Fibroblast of skin of abdomen (primary cell): ENCODE data around the gene KIF5A.

Experiments used
- DNase-seq: peaks from one replicate; pipeline ENCODE4 v3.0.0-alpha.2; 2013

KIF5A gene

DNA sequence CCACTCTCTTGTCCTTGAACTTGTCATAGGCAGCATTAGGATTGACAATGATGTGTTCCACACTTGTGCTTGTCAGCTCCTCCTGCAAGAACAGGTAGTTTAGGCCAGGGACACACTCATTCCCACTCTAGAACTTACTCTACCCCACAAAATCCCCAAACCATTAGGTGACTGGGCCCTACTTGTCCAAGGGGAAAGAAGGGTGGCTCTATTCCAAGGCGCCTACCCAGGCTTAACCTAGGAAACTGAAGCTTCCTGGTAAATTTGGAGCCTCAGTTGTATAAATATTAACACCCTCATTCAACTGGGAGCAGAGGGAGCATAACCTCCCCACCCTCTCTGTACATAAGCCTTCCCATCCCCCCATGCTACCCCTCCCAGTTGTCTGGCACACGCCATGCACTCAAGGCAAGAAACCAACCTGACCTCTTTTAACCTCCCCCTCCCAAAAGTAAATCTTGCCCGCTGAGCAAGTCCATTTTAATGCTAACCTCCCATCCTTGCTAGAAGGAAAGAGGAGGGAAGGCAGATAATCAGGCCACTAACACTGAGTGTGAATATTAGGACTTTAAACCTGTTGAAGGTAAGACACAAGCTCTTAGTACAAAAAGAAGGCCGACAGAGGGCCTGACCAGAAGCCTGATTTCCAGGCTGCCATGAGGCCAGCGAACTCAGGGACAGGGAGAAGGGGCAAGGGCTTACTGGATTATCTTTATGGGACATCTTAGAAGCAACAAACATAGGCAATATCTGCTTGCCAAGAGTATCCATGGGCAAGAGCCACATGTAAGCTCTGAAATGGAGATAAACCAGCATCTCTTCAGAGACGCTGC is 13.9 kb upstream of the KIF5A start:
- no peak for DNase-seq

GRCh38 chr12:57536597-57536942 is 13.3 kb upstream of the KIF5A start:
- DNase-seq = no peak

GRCh38 chr12:57539134-57539768 is 10.6 kb upstream of the KIF5A start:
- no peak for DNase-seq

DNA sequence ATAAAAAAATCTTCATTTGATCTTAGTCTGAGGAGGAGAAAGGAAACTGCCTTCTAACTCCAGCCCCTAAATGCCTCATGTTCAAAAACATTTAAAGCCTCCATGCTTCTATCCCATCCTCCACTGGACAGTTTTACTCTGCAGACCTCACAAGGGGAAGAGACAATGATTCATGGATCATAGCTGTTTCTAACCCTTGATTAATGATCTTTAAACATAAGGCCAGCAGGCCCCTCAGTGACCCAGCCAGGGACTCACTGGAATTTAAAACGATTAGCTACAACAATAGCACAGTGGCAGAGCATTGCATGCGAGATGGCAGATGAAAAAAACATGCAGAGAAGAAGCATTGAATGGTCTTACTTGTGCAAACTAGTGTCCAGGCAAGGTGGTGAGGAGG is 8.8 kb upstream of the KIF5A start:
- peak; percentile 56 for DNase-seq

GRCh38 chr12:57541717-57542116 is 8.1 kb upstream of the KIF5A start:
- DNase-seq = no peak

DNA sequence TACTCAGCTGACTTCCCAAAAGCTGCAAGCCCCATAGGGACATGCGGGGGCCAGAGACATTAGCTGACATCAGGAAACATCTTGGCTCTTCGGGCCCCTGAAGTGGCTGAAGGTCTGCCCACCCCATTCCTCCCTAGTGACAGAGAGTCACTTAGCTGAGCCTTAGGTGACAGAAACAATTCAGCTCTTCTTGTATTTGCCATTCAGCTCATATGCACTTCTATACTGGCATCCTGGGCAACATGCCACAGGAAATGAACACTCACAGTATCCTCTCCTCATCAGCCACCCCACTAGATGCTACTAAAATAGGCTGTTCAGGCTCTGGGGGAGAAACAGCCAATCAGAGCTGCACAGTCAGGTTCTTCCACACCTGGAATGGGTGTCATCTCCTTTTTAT is 6.3 kb upstream of the KIF5A start:
- DNase-seq = no peak

- DNase-seq = no peak
Measured at GRCh38 chr12:57545809-57546437, 3.9 kb upstream of the KIF5A start.

DNA sequence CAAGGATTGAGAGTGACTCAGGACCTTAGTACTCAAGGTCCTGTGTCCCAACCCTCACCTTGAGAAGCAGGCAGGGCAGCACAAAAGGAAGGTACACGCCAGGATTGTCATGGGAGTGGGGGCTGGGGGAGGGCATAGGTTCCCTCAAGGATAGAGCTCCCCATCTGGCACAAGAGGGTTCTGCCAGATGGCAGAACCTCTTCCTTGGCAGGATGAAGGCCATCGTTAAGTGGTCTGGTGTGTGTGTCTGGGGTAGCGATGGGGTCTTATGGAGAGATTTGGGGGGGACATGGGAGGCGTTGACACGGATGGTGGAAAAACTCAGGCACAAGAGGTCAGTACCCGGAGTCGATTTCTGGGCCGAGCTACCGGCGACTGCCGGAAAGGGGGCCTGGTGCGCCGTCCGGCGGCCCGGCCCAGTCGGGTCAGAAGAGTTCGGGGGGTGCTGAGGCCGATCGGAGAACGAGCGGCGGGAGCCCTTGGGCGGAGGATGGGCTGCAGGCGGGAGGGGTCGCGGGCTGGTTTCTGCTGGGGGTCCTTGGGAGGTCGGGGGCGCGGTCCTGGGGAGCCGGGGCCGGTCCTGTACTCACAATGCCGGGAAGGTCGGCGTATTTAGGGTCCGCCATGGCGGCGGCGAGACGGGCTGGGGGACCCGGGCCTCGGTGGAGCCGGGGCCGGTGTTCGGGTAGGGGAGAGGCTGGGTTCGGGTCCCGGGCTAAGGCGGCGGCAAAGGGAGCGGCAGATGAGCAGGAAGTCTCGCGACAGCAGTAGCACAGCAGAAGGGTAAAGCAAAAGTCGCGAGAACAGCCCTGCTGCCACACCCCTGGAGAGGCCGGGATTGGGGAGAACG is 3.2 kb upstream of the KIF5A start, which contains the start of gene DCTN2:
TSS of gene DCTN2 (minus strand) at position 755 of the 850 bp plus-strand sequence. CDS start at position 626, 129 bp downstream.
- DNase-seq = peak; percentile 97

DNA sequence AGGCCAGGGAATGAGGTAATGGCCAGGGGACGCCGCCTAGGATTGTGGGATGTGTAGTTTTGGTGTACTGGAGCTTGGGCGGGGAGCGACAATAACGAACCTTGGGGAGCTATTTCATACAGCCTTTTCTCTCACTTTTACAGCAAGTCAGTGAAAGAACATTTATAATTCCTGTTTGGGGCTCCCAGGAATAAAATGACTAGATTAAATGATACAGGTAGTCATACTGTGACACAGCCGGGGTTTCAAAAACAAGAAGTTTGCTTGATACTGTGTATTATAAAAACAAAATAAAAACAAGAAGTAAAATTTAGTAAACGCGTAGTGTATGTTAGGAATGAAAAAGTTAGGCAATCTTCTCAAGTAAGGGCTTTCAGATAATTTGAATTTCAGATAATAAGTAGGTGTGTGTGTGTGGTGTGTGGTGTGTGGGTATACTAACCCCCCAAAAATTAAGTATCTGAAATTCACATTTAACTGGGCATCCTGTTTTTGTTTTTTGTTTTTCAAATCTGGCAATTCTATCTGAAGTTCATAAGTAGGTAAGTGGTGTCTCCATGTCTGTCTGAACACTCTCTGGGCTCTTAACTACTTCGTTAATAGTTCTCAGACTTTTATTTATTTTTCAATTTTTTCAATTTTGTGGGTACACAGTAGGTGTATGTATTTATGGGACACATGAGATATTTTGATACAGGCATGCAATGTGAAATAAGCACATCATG is 2.4 kb upstream of the KIF5A start:
- DNase-seq = no peak

DNA sequence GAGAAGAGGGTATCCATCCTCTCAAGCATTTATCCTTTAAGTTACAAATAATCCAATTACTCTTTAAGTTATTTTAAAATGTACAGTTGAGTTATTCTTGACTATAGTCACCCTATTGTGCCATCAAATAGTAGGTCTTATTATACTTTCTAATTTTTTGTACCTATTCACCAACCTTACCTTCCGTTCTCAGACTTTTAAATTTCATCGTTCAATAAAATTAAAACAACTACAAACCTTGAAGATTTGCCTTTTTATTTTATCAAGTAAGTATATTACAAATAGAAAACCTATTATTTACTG is 1.9 kb upstream of the KIF5A start:
- no peak for DNase-seq

DNA sequence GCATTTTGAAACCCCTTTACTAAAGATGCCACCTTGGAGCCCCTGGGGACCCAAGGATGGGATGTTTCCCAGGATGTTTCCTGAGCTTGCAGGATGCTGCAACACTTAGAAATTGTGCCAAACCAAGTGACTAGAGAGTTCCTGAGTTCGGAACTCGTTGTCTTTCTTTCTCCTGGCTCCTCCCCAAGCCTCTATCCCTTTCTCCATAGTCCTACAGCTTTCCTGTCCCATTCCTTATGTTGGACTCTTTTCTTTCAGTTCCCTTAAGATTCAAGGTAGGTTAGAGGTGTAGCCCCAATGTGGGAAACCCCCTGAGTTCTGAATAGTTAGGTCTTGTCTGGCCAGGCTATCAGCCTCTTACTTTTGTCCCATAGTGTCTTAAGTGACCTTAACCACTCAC is 1.4 kb upstream of the KIF5A start:
- DNase-seq = no peak

- DNase-seq = no peak
Measured at GRCh38 chr12:57549203-57549908, 488 bp upstream of the KIF5A start.

GRCh38 chr12:57550641-57551549 is 1.1 kb downstream of the KIF5A start:
- no peak for DNase-seq

GRCh38 chr12:57551637-57552305 is 1.9 kb downstream of the KIF5A start:
- DNase-seq = no peak

DNA sequence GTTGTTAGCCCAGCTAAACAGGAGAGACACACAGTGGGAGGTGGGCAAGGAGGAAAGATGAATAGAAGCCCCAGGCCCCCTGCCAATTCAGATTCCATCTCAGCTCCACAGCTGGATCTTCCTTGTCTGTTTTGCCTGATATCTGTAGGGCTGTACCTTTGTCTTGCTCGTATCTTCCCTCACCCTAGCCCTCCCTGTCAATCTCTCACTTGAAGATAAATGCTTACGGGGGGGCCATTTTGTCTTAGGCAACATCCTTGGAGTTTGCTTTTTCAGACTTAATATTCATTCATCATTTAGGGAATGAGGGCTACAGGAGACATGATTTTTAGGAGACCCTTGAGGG is 2.4 kb downstream of the KIF5A start:
- DNase-seq = no peak

DNA sequence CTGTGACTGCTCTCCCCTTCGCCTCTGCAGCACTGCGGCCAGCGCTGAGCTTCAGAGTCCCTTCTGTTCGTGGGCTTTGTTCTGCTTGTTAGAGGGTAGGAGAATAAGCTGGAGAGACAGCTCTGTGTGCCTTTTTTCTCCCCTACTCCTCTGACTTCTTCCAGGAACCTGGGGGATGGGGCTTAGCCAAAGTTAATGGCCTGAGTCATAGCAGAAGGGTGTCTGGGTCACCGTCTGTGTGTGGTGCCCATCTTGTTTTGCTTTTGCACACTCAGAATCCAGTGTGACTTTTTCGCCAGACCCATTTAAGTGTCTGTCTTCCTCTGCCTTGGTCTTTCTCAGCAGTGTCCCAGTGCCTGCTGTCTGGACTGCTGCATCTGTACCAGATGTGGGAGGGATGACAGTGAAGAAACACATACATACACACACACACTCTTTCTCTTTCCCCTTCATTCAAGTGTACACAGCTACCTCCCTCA is 3.0 kb downstream of the KIF5A start:
- DNase-seq = peak; percentile 51

DNA sequence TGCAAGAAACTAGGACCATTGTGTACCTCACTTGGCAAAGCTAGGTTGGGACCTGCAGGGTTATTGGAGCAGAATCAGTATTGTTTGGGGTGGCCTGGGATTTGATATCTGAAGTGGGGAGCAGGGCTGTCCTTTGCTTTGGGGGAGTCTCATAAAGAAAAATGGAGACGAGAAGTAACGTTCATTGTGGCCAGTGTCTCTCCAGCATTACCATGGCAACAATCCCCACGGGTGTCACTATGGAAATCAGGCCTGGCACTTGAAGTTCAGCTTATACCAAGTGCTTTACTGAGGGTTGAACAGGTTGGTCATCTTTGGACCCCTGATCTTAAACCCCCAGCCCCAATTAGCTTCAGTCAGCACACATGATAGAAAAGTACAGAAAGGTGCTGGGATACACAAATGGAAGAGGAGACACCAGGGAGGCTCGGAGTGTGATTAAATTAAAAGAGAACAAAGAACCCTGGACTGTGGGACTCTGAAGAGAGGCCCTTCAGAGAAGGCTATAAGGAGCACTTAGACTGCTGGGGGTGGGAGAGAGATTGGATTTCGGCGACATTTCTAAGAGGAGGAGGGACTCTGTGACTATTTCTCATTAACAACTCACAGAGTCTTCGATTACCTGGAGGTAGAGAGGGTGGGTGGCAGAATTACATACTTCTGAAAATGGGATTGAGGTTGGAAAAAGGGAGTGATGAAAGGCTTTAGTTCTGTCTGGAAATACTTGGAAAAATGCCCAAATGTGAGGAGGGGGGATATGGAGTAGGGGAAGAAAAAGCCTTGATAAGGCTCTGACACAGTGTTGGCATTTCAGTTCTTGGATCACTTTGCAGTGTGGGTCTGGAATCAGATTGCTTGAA is 3.7 kb downstream of the KIF5A start:
- no peak for DNase-seq

GRCh38 chr12:57554453-57554852 is 4.6 kb downstream of the KIF5A start:
- no peak for DNase-seq

DNA sequence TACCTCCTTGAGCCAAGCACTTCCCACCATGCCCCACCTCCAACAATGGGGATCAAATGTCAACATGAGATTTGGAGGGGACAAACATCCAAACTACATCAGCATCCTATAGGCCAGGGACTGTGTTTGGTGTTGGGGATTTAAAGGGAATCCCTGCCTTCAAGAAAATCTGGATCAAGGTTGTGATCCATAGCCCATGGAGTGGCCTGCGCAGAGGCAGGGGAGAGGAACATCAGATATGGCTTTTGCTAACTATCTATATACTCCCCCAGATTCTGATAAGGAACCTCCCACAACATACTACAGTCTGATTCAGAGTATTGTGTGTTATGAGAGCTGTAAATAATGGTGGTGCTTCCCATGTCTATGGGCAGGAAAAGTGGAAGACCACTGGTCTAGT is 5.1 kb downstream of the KIF5A start:
- no peak for DNase-seq
